Measurements from ENCODE around the gene DNPH1.

Gene DNPH1

DNA sequence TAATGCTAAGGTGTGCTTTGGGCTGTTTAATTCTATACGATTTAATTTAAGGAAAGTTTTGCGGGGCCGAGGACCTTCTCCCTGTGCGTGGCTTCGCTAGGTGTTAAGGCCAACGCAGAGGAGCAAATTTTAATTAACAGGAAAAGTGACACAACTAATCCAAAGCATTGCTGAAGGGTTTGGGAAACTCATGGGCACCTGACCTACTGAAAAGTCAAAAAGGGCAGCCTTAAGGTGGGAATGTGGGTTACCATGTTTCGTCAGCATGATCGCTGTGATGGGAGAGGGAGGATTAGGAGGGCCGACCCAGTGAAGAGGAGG, 47.7 kb downstream of the DNPH1 start:
- DNase-seq (ENCODE audit: low read depth in 2 of 2): no peak

GRCh38 chr6:43180985-43181384, 48.3 kb downstream of the DNPH1 start:
- DNase-seq (ENCODE audit: low read depth in 2 of 2): no peak

DNA sequence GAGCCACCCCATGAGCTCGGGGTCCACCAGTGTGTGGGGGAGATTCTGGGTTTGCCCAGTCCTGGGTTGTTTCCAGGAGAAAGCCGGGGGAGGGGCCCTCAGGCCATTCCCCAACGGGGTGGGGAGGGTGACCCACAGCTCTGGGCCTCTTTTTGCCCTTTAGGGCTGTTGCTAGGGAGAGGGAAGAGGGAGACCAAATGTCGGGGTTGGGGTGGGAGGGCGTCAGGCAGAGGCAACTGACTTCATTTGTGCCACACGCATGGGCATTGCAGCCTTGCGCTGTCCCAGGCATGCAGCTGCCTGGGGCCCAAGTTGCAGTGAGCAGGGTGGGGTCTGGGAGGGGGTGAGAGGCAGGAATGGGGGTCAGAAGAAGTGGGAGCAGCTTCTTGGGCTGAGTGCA, 49.2 kb downstream of the DNPH1 start:
- no peak for DNase-seq (ENCODE audit: low read depth in 2 of 2)

DNA sequence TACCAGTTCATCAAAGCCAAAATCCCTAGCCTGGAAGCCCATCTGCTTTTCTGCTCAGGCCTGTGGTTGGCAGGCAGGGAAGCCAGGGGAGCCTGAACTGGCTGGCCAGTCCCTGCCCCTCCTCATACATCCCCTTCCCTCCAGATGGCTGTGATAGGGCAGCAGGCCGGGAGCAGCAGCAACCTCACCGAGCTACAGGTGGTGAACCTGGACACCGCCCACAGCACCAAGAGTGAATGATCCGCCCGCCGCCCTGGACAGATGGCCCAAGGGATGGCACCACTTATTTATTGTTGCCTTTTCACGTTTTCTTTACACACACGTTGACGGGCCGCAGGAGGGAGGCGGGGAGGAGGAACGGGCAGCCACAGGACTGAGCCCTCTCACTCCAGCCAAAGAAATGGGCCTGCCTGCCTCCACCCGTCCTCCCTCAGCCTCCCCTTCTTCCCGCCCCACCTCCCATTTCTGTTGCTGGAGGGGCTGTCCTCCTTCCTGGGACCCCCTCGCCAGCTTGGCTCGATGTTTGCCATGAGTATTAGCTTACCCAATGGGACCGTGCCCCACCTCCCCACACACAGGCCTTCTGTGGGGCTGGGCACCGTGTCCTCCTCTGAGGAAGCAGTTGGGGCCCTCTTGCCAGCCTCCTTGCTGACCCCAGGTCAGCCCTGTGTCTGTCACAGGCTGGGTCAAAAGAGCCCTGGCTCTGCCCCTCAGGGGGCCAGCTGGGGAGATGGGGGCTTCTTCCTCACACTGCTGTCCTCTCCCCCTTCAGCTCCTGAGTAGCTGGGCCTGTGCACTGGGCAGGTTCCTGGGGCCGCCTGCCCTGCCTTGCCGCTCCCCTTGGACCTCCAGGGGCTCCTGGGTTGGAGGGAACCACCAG, 50.1 kb downstream of the DNPH1 start:
- DNase-seq (ENCODE audit: low read depth in 2 of 2): no peak

DNA sequence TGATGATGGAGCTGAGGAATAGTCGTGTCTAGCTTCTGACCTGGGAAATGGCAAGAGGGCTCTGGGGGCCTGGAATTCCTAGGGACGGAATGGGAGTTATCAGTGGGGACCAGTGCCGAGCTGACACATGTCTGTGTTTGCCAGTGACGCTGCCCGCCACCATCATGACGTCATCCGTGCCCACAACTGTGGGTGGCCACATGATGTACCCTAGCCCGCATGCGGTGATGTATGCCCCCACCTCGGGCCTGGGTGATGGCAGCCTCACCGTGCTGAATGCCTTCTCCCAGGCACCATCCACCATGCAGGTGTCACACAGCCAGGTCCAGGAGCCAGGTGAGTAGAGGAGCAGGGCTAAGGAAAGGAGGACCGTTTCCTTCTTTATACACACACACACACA, 51.1 kb downstream of the DNPH1 start:
- no peak for DNase-seq (ENCODE audit: low read depth in 2 of 2)

DNA sequence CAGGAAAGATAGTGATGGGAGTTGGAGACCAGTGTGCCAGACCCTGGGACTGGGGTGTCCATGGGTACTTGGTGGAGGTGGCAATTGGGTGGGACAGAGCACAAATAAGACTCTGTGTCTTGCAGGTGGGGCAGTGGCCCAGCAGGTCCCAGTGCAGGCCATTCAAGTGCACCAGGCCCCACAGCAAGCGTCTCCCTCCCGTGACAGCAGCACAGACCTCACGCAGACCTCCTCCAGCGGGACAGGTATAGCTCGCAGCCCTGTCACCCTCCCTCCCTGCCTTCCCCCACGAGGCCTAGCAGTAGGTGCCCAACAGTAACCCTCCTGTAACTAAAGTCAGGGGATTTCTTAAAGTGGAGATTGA, 52.9 kb downstream of the DNPH1 start:
- DNase-seq (ENCODE audit: low read depth in 2 of 2): no peak

GRCh38 chr6:43175676-43176422, 53.4 kb downstream of the DNPH1 start:
- no peak for DNase-seq (ENCODE audit: low read depth in 2 of 2)

All from activated CD8-positive, alpha-beta memory T cell treated with anti-CD3 and anti-CD28 coated beads for 4 hours (primary cell).